Measurements from ENCODE around the gene NCOA1.
"Not testable (repeated sequence)": the region's sequence is repeated elsewhere in the genome, so short reads cannot be mapped to it uniquely, and the experiment has no call there.

Gene NCOA1

DNA sequence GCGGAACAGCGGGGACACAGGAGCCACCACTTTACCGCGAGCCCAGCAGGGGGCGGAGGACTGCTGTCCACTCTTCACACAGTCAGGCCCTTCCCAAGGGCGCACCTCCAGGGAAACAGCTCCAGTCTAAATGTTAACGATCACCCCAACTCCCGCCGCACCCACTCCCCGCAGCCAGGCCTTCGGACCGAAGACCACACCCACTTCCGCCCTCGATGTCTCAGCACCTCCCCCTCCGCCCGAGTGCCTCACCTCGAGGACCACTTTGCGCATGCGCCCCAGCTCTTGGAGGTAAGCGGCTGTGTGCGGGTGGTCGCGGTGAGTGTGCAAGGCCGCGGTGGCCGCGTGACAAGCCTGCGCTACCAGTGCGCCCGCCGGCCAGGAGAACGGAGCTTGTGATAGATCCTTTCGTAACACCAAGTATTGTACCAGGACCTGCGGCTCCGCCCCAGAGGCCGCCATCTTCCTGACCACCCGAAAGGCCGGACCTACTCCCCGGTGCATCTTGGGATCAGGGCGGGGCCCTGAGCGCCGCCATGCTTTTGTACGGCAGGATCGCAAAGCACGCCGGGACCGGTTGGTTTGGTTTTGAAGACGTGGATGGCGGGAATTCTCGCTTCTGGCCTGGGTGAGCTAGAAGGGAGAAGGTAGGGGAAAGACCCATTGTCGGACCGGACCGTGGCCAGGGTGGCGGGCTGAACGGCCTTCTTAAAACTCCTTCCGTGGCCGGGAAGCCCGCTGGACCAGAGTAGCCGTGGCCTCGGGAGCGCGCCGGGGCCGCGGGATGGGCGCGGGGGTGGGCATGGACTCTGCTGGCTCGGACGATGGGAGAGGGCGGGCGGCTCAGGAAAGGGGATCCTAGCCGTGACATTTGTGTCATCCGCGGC is 302.1 kb downstream of the NCOA1 start, which contains the start of the genes CENPO and PTRHD1:
TSS of gene CENPO (plus strand) at position 552 of the 887 bp plus-strand sequence. CDS start 495 bp downstream, outside the sequence.
TSS of gene PTRHD1 (minus strand) at position 518 of the 887 bp plus-strand sequence. CDS start at position 504, 14 bp downstream.
- peak; percentile 97 for DNase-seq (ENCODE audit: low spot score)

DNA sequence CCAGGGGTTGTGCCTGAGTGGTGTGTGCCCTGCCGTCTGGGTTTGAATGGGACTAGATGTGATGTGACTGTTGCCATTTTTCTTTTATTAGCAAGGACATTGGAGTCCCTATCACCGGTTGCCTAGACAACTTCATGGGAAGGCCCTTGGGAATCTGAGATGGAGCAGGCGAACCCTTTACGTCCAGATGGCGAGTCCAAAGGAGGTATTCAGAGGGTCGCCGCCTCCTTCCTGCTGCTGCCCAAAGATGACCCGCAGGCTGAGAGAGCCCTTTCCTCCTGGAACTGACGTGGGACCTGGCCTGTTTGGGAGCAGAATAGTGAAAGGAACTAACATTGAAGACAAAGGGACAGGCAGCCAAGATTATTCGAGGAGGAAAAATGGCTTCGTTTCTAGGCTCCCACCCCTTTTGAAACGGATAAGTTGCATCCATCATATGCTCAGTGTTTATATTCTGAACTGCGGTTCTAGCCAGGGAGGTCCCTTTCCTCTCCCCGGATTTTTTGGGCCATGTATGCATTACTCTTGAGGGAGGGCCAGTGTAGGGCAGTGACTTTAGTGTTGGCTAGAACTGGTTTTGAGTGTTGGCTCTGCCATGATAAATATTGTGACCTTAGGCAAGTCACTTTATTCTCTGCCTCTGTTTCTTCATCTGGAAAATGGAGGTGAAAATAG is 302.8 kb downstream of the NCOA1 start:
- peak; percentile 18 for DNase-seq (ENCODE audit: low spot score)

DNA sequence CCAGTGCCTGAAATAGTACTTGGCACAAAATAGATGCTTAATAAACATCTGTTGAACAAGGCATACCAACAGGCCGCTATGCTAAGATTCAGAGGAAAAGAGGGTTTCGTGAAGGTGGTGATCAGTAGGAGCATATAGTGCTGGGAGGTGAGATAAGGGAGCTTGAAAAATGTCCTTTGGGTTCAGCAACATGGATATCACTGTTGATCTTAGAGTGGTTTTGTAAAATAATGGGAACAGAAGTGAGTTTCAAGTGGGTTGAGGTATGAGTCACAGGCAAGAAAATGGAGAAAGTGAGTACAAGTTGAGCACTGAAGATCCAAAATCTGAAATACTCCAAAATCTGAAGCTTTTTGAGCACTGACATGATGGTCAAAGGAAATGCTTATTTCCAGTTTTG is 306.6 kb downstream of the NCOA1 start:
- no peak for DNase-seq (ENCODE audit: low spot score)

DNA sequence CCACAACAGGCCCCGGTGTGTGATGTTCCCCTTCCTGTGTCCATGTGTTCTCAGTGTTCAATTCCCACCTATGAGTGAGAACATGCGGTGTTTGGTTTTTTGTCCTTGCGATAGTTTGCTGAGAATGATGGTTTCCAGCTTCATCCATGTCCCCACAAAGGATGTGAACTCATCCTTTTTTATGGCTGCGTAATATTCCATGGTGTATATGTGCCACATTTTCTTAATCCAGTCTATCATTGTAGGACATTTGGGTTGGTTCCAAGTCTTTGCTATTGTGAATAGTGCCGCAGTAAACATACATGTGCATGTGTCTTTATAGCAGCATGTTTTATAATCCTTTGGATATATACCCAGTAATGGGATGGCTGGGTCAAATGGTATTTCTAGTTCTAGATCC is 309.4 kb downstream of the NCOA1 start:
- DNase-seq (ENCODE audit: low spot score), result not testable (repeated sequence)

DNA sequence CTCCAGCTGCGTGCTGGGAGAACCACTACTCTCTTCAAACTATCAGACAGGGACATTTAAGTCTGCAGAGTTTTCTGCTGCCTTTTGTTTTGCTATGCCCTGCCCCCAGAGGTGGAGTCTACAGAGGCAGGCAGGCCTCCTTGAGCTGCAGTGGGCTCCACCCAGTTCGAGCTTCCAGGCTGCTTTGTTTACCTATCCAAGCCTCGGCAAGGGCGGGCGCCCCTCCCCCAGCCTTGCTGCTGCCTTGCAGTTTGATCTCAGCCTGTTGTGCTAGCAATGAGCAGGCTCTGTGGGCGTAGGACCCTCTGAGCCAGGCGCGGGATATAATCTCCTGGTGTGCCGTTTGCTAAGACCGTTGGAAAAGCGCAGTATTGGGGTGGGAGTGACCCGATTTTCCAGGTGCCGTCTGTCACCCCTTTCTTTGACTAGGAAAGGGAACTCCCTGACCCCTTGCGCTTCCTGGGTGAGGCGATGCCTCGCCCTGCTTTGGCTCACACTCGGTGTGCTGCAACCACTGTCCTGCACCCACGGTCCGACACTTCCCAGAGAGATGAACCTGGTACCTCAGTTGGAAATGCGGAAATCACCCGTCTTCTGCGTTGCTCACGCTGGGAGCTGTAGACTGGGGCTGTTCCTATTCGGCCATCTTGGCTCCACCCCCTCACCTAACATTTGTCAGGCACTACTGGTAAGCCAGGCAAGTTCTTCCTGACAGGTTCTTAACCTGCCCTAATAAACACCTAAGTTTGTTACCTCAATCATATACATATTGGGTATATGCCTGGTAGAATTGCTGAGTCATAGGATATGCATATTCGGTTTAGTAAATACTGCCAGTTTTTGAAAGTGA is 315.0 kb downstream of the NCOA1 start:
- DNase-seq (ENCODE audit: low spot score), result not testable (repeated sequence)

DNA sequence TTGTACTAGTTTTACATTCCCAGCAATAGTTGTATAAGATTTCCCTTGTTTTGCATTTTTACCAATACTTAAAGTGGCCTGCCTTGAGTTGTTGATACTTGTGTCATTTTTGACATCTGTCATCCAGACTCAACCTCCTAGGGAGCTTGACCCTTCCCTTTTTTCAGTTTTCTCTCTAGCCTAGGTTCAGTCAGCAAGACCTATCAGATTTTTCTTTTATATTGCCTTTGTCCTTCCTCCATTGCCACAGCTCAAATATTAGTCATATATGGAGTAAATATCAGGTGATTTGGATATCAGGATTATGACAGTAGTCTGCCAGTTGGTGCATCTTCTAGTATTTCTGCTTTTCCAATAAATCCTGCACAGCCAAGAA is 315.6 kb downstream of the NCOA1 start:
- no peak for DNase-seq (ENCODE audit: low spot score)

DNA sequence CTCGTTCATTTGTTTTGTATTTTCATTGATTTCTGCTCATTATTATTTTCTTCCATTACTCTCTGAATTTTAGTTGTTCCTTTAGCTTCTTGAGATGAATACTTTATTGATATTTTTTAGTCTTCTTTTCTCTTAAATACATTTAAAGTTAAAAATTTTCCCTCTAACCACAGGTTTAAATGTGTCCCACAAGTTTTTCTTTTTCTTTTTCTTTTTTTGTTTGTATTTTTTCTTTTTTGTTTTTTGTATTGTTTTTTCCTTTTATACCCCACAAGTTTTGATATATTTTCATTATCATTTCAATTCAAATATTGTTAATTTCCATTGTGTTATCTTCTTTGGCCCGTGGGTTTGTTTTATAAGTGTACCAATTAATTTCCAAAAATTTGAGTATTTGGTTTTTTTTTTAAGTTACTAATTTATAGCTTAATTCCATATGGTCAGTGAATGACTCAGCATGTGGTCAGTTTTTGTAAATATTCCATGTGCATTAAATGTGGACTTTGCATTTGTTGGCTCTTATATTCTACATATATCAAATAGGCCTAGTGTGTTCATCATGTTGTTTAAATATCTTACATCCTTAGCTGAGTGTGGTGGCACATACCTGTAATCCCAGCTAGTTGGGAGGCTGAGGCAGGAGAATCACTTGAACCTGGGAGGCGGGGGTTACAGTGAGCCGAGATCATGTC is 318.4 kb downstream of the NCOA1 start:
- DNase-seq (ENCODE audit: low spot score), result no peak

DNA sequence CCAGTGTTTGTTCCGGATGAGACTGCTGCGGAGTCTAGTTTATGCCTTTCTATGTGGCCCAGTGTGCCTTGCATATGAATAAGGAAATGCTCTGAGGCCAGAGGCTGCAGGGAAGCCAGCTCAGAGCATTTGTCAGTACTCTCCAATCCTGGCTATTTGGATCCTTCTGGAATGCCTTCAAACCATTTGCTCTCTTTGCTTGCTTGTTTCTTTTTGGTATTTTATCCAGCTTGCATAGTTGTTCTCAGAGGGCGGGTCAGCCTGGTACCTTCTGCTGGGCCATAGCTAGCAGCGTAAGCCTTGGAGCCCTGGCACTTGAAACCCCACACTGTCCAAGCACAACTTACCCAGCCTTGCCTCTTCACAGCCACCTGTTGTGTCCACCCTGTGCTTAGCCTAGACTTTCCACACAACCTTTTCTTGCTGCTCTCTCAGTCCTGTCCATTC is 322.7 kb downstream of the NCOA1 start:
- DNase-seq (ENCODE audit: low spot score), result no peak

DNA sequence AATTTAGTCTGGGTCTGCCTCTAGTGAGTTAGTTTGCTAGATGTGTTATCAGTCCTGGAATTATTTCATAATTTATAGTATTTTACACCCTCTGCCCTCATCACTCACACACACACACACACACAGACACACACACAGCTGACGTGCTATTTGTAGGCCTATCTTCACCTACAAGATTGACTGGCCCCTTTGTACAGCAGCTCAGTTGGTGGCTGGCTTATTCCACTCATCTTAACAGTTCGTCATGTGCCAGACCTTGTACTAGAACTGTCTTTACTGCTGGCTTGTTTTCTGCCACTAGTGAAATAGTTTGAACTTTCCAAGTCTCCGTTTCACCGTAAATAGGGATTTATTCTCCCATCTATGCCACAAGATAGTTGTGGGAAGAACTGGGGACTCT is 323.5 kb downstream of the NCOA1 start:
- DNase-seq (ENCODE audit: low spot score), result no peak

DNA sequence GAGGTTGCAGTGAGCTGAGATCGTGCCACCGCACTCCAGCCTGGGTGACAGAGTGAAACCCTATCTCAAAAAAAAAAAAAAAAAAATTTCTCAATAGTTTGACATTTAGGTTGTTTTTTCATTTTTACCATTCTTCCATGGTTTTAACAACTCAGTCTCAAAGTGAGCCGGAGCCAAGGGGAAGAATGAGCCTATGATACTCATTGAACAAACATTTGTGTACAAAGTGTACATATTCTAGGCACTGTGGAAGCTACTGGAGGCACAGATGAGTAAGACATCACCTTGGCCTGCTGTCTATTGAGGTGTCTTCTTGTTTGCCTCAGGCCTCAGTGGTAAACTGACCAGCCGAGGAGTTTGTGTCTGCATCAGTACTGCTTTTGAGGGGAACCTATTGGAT is 324.1 kb downstream of the NCOA1 start:
- no peak for DNase-seq (ENCODE audit: low spot score)

DNA sequence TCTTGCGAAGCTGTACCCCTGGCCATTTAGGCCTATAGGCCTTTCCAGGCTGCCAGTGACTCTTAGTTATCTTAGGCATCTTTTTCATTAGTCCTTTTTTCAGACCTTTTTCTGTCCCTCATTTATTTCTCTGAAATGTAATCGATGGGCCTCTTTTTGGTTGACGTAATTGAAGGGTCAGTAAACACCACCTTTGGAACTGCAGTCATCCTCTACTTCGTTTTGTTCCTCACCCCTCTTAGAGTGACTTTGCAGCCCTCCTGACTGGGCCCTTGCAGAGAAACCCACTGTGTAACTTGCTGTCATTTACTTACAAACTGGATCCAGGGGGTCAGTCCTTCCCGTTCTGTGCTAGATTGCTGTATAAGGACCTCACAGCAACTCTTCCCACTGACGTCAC is 325.4 kb downstream of the NCOA1 start:
- DNase-seq (ENCODE audit: low spot score), result no peak

DNA sequence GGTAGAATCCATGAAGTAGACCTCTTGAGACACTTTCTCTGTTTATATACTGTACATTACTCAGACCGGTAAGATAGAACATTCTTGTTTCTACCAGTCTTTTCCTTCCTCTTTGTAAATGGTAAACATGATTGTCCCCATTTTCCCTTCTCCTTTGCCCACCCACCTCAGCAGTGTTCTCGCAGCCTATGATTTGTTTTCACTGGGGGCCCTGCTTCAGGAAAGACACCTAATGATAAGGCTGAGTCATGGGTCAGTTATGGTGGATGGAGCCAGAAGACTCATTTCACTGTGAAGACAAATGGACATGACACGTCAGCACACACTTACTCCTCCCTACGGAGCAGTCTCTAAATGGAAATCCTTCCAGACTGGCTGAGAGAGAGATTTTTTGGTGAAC is 325.8 kb downstream of the NCOA1 start:
- DNase-seq (ENCODE audit: low spot score), result peak; percentile 72

DNA sequence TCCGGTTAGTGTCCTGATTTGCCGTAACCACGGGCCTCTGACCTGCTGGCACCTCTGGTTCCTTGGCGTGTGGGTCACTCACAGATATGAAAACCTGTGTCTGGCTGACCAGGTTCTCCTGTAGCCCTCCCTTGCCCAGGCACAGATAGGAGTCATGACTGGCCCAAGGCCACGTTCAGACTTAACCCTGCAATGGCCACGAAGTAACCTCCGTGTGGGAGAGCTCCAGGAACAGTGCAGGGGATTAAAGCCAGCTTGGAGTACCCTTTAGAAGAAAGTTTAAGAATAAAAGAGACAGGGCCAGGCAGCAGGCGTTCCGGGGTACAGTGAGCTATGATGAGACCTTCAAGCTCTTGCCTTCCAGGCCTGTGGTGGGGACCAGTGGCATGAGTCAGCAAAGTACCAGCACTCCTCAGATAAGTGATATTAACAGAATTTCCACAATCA is 327.7 kb downstream of the NCOA1 start:
- no peak for DNase-seq (ENCODE audit: low spot score)

DNA sequence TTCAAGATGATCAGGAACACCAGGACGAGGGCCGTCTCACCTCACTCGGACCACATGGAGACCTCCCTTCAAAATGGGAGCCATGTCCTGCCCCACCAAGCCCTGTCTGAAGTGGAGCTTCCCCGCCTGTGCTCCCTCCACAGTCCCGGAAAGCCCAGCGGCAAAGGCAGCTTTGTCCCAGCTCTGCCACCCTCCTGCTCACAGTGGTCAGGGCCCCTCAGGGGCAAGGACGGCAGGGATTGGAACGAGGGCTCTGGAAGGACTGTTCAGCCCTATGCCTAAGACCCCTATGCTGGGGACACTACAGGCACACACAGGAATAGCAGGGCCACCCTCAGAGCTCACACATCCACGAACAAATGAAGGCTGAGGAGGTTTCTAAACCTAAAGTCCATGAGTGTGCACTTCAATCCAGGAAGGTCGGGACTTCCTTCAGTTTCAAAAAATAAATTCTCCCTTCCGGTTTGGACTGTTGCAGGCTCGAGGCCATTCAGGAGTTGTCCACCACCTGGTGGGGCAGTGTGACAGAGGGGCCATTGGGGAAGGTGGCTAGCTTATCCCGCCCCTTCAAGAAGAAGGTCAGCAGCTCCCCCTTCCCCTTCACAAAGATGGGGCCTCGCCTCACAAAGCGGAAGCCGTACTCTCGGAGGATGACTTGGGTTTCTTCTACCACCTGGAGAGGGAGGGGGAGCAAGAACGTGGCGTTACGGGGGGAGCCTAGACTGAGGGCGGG is 328.6 kb downstream of the NCOA1 start:
- DNase-seq (ENCODE audit: low spot score), result no peak

DNA sequence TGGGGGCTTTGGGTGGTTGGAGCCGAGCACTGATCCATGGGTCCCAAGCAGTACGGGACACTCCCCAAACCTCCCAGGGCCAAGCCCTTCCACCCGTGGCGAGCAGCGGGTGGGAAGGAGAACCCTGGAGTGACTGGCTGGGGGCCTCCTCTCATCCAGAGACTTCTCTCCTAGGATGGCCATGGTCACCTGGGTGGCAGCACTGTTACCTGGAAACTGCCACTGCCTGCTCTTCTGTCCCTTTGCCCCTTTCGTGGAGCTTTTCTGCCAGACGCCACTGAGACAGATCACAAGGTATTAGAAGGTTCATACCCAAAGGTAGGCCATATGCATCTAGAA is 329.1 kb downstream of the NCOA1 start:
- DNase-seq (ENCODE audit: low spot score), result no peak

Measured in AG08395 (cell line).